Activated gamma-delta T cell treated with anti-CD3 and anti-CD28 coated beads, Interleukin-2, amount 50 U/mL, for 16 hours (primary cell): ENCODE data around the gene AGA.

ENCODE experiments used
- DNase-seq: peaks from one replicate; pipeline ENCODE4 v3.0.0-alpha.2; 2020; ENCODE audit warnings: low read depth

Gene AGA

GRCh38 chr4:177446586-177446985 lies 4.3 kb upstream of the AGA start:
- no peak for DNase-seq

GRCh38 chr4:177444911-177445736 lies 2.9 kb upstream of the AGA start:
- no peak for DNase-seq

- no peak for DNase-seq
Observed at GRCh38 chr4:177441061-177441802, 1.0 kb downstream of the AGA start.

- no peak for DNase-seq
Observed at GRCh38 chr4:177436456-177436855, 5.8 kb downstream of the AGA start.

GRCh38 chr4:177434667-177435066 lies 7.6 kb downstream of the AGA start:
- DNase-seq = no peak

- DNase-seq = no peak
Observed at GRCh38 chr4:177427192-177427591, 15.0 kb downstream of the AGA start.

GRCh38 chr4:177419434-177419833 lies 22.8 kb downstream of the AGA start:
- no peak for DNase-seq

GRCh38 chr4:177413656-177414055 lies 28.6 kb downstream of the AGA start:
- no peak for DNase-seq

GRCh38 chr4:177413076-177413475 lies 29.2 kb downstream of the AGA start:
- DNase-seq = no peak

GRCh38 chr4:177411996-177412395 lies 30.2 kb downstream of the AGA start:
- no peak for DNase-seq

GRCh38 chr4:177410566-177410965 lies 31.7 kb downstream of the AGA start:
- no peak for DNase-seq

GRCh38 chr4:177408023-177408422 lies 34.2 kb downstream of the AGA start:
- DNase-seq = no peak

- no peak for DNase-seq
Observed at GRCh38 chr4:177405508-177405907, 36.7 kb downstream of the AGA start.

- DNase-seq = no peak
Observed at GRCh38 chr4:177404986-177405385, 37.3 kb downstream of the AGA start.

- no peak for DNase-seq
Observed at GRCh38 chr4:177404342-177404741, 37.9 kb downstream of the AGA start.

GRCh38 chr4:177403746-177404145 lies 38.5 kb downstream of the AGA start:
- DNase-seq = no peak

GRCh38 chr4:177401658-177402273 lies 40.5 kb downstream of the AGA start:
- DNase-seq = no peak

GRCh38 chr4:177400030-177400429 lies 42.2 kb downstream of the AGA start:
- DNase-seq = no peak

GRCh38 chr4:177396352-177396751 lies 45.9 kb downstream of the AGA start:
- DNase-seq = no peak

- peak; percentile 3 for DNase-seq
Observed at GRCh38 chr4:177393236-177393635, 49.0 kb downstream of the AGA start.

GRCh38 chr4:177391953-177392352 lies 50.3 kb downstream of the AGA start:
- no peak for DNase-seq

- no peak for DNase-seq
Observed at GRCh38 chr4:177391287-177391686, 51.0 kb downstream of the AGA start.

GRCh38 chr4:177386278-177386815 lies 55.9 kb downstream of the AGA start:
- no peak for DNase-seq
